Panc1 (cell line): ENCODE results near the gene FAM177B.

ENCODE experiments used
- CTCF ChIP-seq: fragments of 450-650 bp; IDR thresholded peaks from 2 replicates; pipeline ENCODE4 v1.5.1; 2017; ENCODE audit warnings: mild to moderate bottlenecking
- POLR2AphosphoS5 ChIP-seq: IDR thresholded peaks from 2 replicates; pipeline ENCODE4 v1.6.1; 2012; ENCODE audit warnings: mild to moderate bottlenecking, low read depth, low read length, moderate library complexity
- REST ChIP-seq, 2 experiments: IDR thresholded peaks; 2 replicates each; pipeline ENCODE4 v1.6.1; 2011 to 2012; ENCODE audit warnings: low read depth in 2 of 2, control low read depth in 1 of 2, low read length in 1 of 2, mild to moderate bottlenecking in 1 of 2, moderate library complexity in 1 of 2; ENCODE audit not compliant: insufficient read depth in 1 of 2
- SIN3A ChIP-seq: IDR thresholded peaks from 2 replicates; pipeline ENCODE4 v1.6.1; 2012; ENCODE audit warnings: low read depth, mild to moderate bottlenecking, low read length, moderate library complexity, borderline replicate concordance; ENCODE audit not compliant: insufficient read depth
- TCF7L2 ChIP-seq: IDR thresholded peaks from 2 replicates; pipeline ENCODE4 v1.6.1; 2011; ENCODE audit warnings: mild to moderate bottlenecking, low read depth, low read length, inconsistent platforms

DNA sequence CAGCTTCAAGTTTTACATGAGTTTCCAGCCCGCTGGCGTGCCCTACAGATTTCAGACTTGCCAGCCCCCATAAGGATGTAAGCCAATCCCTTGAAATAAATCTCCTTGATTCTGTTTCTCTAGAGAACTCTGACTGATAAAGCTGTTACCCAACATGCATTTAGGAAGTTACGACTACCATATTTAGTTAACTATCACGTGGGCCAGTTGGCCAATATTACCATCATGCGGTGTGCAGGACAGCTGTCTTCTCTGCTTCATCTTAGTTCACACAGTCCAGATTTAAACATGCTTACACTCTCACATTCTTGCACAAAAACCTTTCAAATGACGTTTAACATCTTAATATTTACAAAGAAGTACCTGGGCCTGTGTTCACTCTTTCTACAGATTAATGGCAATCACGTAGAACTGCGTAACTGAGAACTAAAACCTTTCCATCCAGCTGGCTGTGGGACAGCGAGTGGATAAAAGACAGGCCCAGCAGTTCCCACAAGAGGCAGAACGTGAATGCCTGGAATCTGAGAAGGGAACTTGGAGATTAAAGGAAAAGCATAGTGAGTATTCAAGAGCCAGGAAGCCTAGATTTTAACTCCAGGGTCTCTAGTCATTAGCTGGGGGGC lies 20.8 kb downstream of the FAM177B start:
- TF ChIP-seq TCF7L2 = no peak
- no peak for TF ChIP-seq CTCF
- TF ChIP-seq SIN3A = no peak
- TF ChIP-seq POLR2AphosphoS5 = no peak
- no peak for TF ChIP-seq REST (IDR thresholded peaks at IDR 0.05; ENCODE audit: insufficient read depth in 1 of 2, low read depth in 2 of 2, low read length in 1 of 2)
